ENCODE data around the gene PPIA. TPM values are rescaled to one million over a fixed set of nuclear protein-coding genes. Genes with fewer than 3 reads are reported as not detected.

Gene PPIA
- total RNA-seq, 3 donors from 2014 or later (not counting 1 experiment from before 2014, with no cell fraction given), result 701 to 727 (median 718) TPM

- intact Hi-C loops (cut with micrococcal nuclease), result loop anchor here (2.0 to 10.0 kb wide), 7 partner anchors 73 to 362 kb away; partner anchors contain the start of genes MYO1G, TBRG4, TMED4 and ZMIZ2
- Histone ChIP-seq H3K27me3 (ENCODE audit: control insufficient read depth, insufficient read depth, low read length) (no peaks in the 10 kb centered on the region), H3K36me3 (ENCODE audit: control insufficient read depth, insufficient read depth, low read length) (no peaks in the 10 kb centered on the region), H3K4me3 (ENCODE audit: low read length) (no peak overlapping the region), H3K4me1 (ENCODE audit: control insufficient read depth, insufficient read depth, low read length) (peaks cover 14% of the 10 kb centered on the region), H3K9me3 (ENCODE audit: control insufficient read depth, insufficient read depth, low read length) (no peaks in the 10 kb centered on the region), H3K27ac (ENCODE audit: low read length) (no peak overlapping the region)
- ATAC-seq, result no peak
- Mint-ChIP-seq H3K27ac (peak overlapping the region; percentile 98 to 99), H3K36me3 (no peaks in the 10 kb centered on the region), H3K4me3 (peak overlapping the region; percentile 98), H3K9me3 (no peaks in the 10 kb centered on the region), H3K4me1 (peaks cover 26 to 37% of the 10 kb centered on the region in 2 donors), H3K27me3 (ENCODE audit: low read depth in 2 of 2) (no peaks in the 10 kb centered on the region)
- 94% methylated on average over 6 of the region's 10 CpGs for WGBS (ENCODE audit: insufficient coverage)
- no peak for DNase-seq
- no peak for TF ChIP-seq CTCF (IDR thresholded peaks at IDR 0.05)
Measured at GRCh38 chr7:44849259-44849884, 52.9 kb downstream of the PPIA start.

- TF ChIP-seq CTCF (IDR thresholded peaks at IDR 0.05), result no peak
- H3K9me3 ChIP-seq (ENCODE audit: control insufficient read depth, insufficient read depth, low read length), result no peaks in the 10 kb centered on the region
- Mint-ChIP-seq H3K27me3 (ENCODE audit: low read depth in 2 of 2) (no peaks in the 10 kb centered on the region), H3K4me1 (peaks cover 26 to 31% of the 10 kb centered on the region in 2 donors), H3K4me3 (peak overlapping the region; percentile 98), H3K27ac (peak overlapping the region; percentile 98 to 99), H3K36me3 (no peaks in the 10 kb centered on the region), H3K9me3 (no peaks in the 10 kb centered on the region)
- DNase-seq (no peak), ATAC-seq (no peak)
- H3K4me1 ChIP-seq (ENCODE audit: control insufficient read depth, insufficient read depth, low read length), result peaks cover 12% of the 10 kb centered on the region
- intact Hi-C loops (cut with micrococcal nuclease), result loop anchor here (2.0 to 10.0 kb wide), 7 partner anchors 73 to 363 kb away; partner anchors contain the start of genes MYO1G, TBRG4, TMED4 and ZMIZ2
- WGBS (ENCODE audit: insufficient coverage), result 75% methylated on average over 4 of the region's 5 CpGs
- H3K36me3 ChIP-seq (ENCODE audit: control insufficient read depth, insufficient read depth, low read length), result no peaks in the 10 kb centered on the region
- H3K4me3 ChIP-seq (ENCODE audit: low read length), result no peak overlapping the region
- H3K27me3 ChIP-seq (ENCODE audit: control insufficient read depth, insufficient read depth, low read length), result no peaks in the 10 kb centered on the region
- no peak overlapping the region for H3K27ac ChIP-seq (ENCODE audit: low read length)
Measured at GRCh38 chr7:44849885-44850544, 53.5 kb downstream of the PPIA start.

- Mint-ChIP-seq H3K4me1 (peaks cover 6 to 11% of the 10 kb centered on the region in 2 donors), H3K27ac (no peak overlapping the region), H3K27me3 (ENCODE audit: low read depth in 2 of 2) (no peaks in the 10 kb centered on the region), H3K9me3 (no peaks in the 10 kb centered on the region), H3K36me3 (no peaks in the 10 kb centered on the region), H3K4me3 (no peak overlapping the region)
- intact Hi-C loops (cut with micrococcal nuclease), result no loop called here
- Histone ChIP-seq H3K9me3 (ENCODE audit: control insufficient read depth, insufficient read depth, low read length) (no peaks in the 10 kb centered on the region), H3K4me3 (ENCODE audit: low read length) (no peak overlapping the region), H3K27me3 (ENCODE audit: control insufficient read depth, insufficient read depth, low read length) (no peaks in the 10 kb centered on the region), H3K36me3 (ENCODE audit: control insufficient read depth, insufficient read depth, low read length) (no peaks in the 10 kb centered on the region), H3K27ac (ENCODE audit: low read length) (no peak overlapping the region), H3K4me1 (ENCODE audit: control insufficient read depth, insufficient read depth, low read length) (peaks cover 14% of the 10 kb centered on the region)
- WGBS (ENCODE audit: insufficient coverage), result 95% methylated on average over 3 of the region's 3 CpGs
- DNase-seq (no peak), ATAC-seq (no peak)
- TF ChIP-seq CTCF (IDR thresholded peaks at IDR 0.05), result no peak
Measured at GRCh38 chr7:44852590-44852989, 56.1 kb downstream of the PPIA start.

Other genes starting within 250 kb of the PPIA start
- gene DDX56, start 222.8 kb upstream of the PPIA start, total RNA-seq, result 10 to 100 TPM; 67.8 to 85.5 (median 84.5) TPM
- 100 to 1,000 TPM in 1 of 3 donors, 10 to 100 TPM in 2; 93.1 to 101 (median 94.1) TPM for gene TMED4, start 214.4 kb upstream of the PPIA start, total RNA-seq
- 10 to 100 TPM; 69.2 to 86.7 (median 81.4) TPM for gene OGDH, start 190.1 kb upstream of the PPIA start, total RNA-seq
- 100 to 1,000 TPM; 152 to 170 (median 167) TPM for gene ZMIZ2, start 47.8 kb upstream of the PPIA start, total RNA-seq
- 100 to 1,000 TPM; 178 to 196 (median 190) TPM for gene H2AZ2, start 51.4 kb downstream of the PPIA start, total RNA-seq
- gene PURB, start 88.8 kb downstream of the PPIA start, total RNA-seq, result 10 to 100 TPM; 28.5 to 36.0 (median 33.7) TPM
- 100 to 1,000 TPM; 371 to 470 (median 429) TPM for gene MYO1G, start 182.3 kb downstream of the PPIA start, total RNA-seq
- gene CCM2, start 203.5 kb downstream of the PPIA start, total RNA-seq, result 100 to 1,000 TPM in 1 of 3 donors, 10 to 100 TPM in 2; 66.2 to 104 (median 97.5) TPM

Data from natural killer cell (primary cell).